RWPE2 (cell line): ENCODE data around the gene FAM216B.
"Not testable (repeated sequence)": the region's sequence is repeated elsewhere in the genome, so short reads cannot be mapped to it uniquely, and the experiment has no call there.

Experiments
- ATAC-seq: fragments of 200-7000 bp; cut with Tn5 transposase; 3 replicates; pipeline ENCODE4 v1.9.1; 2021; ENCODE audit warnings: low read depth
- DNase-seq: peaks from one replicate; pipeline ENCODE4 v3.0.0-alpha.2; 2020; ENCODE audit warnings: low spot score
- H3K27ac ChIP-seq: fragments of 450-650 bp; 2 replicates; pipeline ENCODE4 v1.5.1; 2017; ENCODE audit warnings: mild to moderate bottlenecking; ENCODE audit not compliant: poor library complexity, severe bottlenecking
- H3K27me3 ChIP-seq: fragments of 250-450 bp; sonication (Bioruptor Pico); 2 replicates; pipeline ENCODE4 v1.5.1; 2021; ENCODE audit warnings: mild to moderate bottlenecking, moderate library complexity; ENCODE audit not compliant: insufficient read depth, poor library complexity, severe bottlenecking
- H3K36me3 ChIP-seq: fragments of 250-450 bp; sonication (Bioruptor Pico); 2 replicates; pipeline ENCODE4 v1.5.1; 2020; ENCODE audit warnings: low read depth, mild to moderate bottlenecking, moderate library complexity
- H3K4me1 ChIP-seq: fragments of 250-450 bp; sonication (Bioruptor Pico); 2 replicates; pipeline ENCODE4 v1.5.1; 2021; ENCODE audit warnings: mild to moderate bottlenecking, moderate library complexity; ENCODE audit not compliant: insufficient read depth, poor library complexity, severe bottlenecking
- H3K4me3 ChIP-seq: fragments of 250-450 bp; sonication (Bioruptor Pico); 2 replicates; pipeline ENCODE4 v1.5.1; 2021; ENCODE audit warnings: mild to moderate bottlenecking, moderate library complexity; ENCODE audit not compliant: severe bottlenecking
- H3K9me3 ChIP-seq: fragments of 250-450 bp; sonication (Bioruptor Pico); 2 replicates; pipeline ENCODE4 v1.5.1; 2021; ENCODE audit warnings: mild to moderate bottlenecking, moderate library complexity; ENCODE audit not compliant: severe bottlenecking
- TF ChIP-seq, protein P1 (sequence below): fragments of 450-650 bp; IDR thresholded peaks from one replicate; pipeline ENCODE4 v1.5.1; 2017; ENCODE audit warnings: mild to moderate bottlenecking, moderate library complexity; ENCODE audit not compliant: poor library complexity, severe bottlenecking

FAM216B gene

DNA sequence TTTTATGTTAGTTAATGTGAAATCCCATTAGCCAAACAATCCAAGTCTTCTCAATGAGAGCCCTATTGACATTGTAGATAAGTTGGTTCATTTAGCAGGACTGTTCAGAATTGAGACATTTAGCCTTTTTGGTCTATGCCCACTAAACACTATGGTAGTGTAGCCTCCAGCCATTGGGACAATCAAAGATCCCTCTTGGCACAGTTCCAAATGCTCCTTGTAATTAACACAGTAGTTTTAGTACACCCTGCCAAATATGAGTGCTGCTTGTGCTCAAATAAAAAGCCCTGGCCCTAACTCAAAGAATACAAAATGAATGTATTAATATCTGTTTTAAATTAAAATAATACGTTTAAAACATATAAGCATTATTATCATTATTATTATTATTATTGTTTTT lies 15.4 kb upstream of the FAM216B start:
- TF ChIP-seq, protein P1, sequence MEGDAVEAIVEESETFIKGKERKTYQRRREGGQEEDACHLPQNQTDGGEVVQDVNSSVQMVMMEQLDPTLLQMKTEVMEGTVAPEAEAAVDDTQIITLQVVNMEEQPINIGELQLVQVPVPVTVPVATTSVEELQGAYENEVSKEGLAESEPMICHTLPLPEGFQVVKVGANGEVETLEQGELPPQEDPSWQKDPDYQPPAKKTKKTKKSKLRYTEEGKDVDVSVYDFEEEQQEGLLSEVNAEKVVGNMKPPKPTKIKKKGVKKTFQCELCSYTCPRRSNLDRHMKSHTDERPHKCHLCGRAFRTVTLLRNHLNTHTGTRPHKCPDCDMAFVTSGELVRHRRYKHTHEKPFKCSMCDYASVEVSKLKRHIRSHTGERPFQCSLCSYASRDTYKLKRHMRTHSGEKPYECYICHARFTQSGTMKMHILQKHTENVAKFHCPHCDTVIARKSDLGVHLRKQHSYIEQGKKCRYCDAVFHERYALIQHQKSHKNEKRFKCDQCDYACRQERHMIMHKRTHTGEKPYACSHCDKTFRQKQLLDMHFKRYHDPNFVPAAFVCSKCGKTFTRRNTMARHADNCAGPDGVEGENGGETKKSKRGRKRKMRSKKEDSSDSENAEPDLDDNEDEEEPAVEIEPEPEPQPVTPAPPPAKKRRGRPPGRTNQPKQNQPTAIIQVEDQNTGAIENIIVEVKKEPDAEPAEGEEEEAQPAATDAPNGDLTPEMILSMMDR = no peak
- no peak overlapping the region for H3K27ac ChIP-seq
- peaks cover 15% of the 10 kb centered on the region for H3K4me1 ChIP-seq
- H3K27me3 ChIP-seq = no peaks in the 10 kb centered on the region
- DNase-seq (no peak), ATAC-seq (no peak)
- H3K4me3 ChIP-seq = no peak overlapping the region
- H3K9me3 ChIP-seq = no peaks in the 10 kb centered on the region
- H3K36me3 ChIP-seq = no peaks in the 10 kb centered on the region

- Histone ChIP-seq H3K27ac (no peak overlapping the region), H3K27me3 (no peaks in the 10 kb centered on the region), H3K36me3 (no peaks in the 10 kb centered on the region), H3K4me1 (no peaks in the 10 kb centered on the region), H3K4me3 (no peak overlapping the region), H3K9me3 (no peaks in the 10 kb centered on the region)
- ATAC-seq (no peak), DNase-seq (no peak)
- TF ChIP-seq, protein P1 = no peak
These were observed 11.7 kb upstream of the FAM216B start for GRCh38 chr13:42769650-42770049.

GRCh38 chr13:42776558-42776957 lies 4.8 kb upstream of the FAM216B start:
- not testable (repeated sequence) for H3K36me3 ChIP-seq, ATAC-seq, DNase-seq, H3K9me3 ChIP-seq, H3K4me3 ChIP-seq, H3K27me3 ChIP-seq, H3K4me1 ChIP-seq, H3K27ac ChIP-seq

DNA sequence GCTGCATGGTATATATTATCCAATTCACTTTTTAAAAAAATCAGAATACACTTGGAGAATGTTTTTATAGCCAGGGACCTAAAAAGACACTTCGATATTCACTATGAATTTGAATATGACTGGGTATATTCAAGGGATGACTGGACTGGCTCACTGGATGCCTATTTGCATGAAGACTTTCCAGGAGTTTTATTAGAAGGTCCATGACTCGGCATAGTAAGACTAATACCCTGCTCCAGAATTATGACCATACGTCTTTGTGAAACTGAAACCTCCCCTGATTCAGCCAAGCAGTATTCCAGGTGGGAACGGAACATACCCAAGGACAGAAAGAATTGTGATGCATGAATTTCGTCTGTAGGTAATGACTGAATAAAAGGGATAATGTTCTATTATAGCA lies 3.9 kb upstream of the FAM216B start:
- ATAC-seq (no peak), DNase-seq (no peak)
- H3K27me3 ChIP-seq = no peaks in the 10 kb centered on the region
- no peak overlapping the region for H3K4me3 ChIP-seq
- TF ChIP-seq, protein P1 = no peak
- H3K4me1 ChIP-seq = no peaks in the 10 kb centered on the region
- H3K36me3 ChIP-seq = no peaks in the 10 kb centered on the region
- no peaks in the 10 kb centered on the region for H3K9me3 ChIP-seq
- H3K27ac ChIP-seq = no peak overlapping the region

DNA sequence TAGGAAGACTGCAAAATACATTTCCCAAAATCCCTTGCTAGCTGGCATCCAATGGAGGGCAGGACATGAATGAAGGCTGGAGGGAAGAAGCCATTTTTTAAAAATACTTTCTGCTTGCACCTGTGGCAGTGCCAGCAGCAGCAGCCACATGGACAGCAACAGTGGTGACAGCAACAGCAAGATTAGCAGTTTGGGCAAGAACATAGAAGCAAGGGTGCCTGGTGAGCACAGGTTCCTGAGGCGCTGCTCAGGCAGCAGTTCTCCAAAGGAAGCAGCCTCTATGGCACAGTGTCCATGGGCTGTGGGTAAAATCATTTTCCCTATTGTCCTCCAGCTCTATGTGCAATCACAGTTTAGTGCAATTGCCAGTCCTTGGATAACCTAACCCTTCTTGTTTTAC lies 1.3 kb upstream of the FAM216B start:
- ATAC-seq = no peak
- H3K36me3 ChIP-seq = no peaks in the 10 kb centered on the region

More for the DNA sequence above, 1.3 kb upstream of the FAM216B start:
- H3K27ac ChIP-seq = no peak overlapping the region
- H3K4me1 ChIP-seq = no peaks in the 10 kb centered on the region
- TF ChIP-seq, protein P1 = no peak
- H3K4me3 ChIP-seq = no peak overlapping the region
- no peaks in the 10 kb centered on the region for H3K9me3 ChIP-seq
- no peak for DNase-seq
- no peaks in the 10 kb centered on the region for H3K27me3 ChIP-seq
